NT2/D1 (cell line): Measurements from ENCODE around the gene RPS28.
A peak's percentile ranks its signal among the peaks of the same experiment; 100 is the strongest.

Source experiments
- DNase-seq: peaks from one replicate; pipeline ENCODE4 v3.0.0-alpha.2; 2011; ENCODE audit warnings: low read depth, low spot score
- H3K27me3 ChIP-seq: 2 replicates; pipeline ENCODE4 v1.6.0; 2011; ENCODE audit warnings: mild to moderate bottlenecking; ENCODE audit not compliant: insufficient read length, insufficient read depth
- H3K36me3 ChIP-seq: 2 replicates; pipeline ENCODE4 v1.6.1; 2011; ENCODE audit warnings: mild to moderate bottlenecking, low read length, mixed read lengths; ENCODE audit not compliant: insufficient read depth, insufficient read length
- H3K4me1 ChIP-seq: 2 replicates; pipeline ENCODE4 v1.5.1; 2011; ENCODE audit not compliant: insufficient read depth, insufficient read length
- H3K4me3 ChIP-seq: 2 replicates; pipeline ENCODE4 v1.5.1; 2011; ENCODE audit warnings: low read depth; ENCODE audit not compliant: insufficient read length
- H3K9ac ChIP-seq: 2 replicates; pipeline ENCODE4 v1.6.0; 2011; ENCODE audit warnings: low read depth; ENCODE audit not compliant: insufficient read length
- H3K9me3 ChIP-seq: 2 replicates; pipeline ENCODE4 v1.5.1; 2011; ENCODE audit warnings: mild to moderate bottlenecking, low read length; ENCODE audit not compliant: insufficient read depth
- SUZ12 ChIP-seq: IDR thresholded peaks from 2 replicates; pipeline ENCODE4 v1.6.1; 2011; ENCODE audit not compliant: insufficient read length, insufficient read depth; ENCODE audit errors: extremely low read depth
- YY1 ChIP-seq: IDR thresholded peaks from 2 replicates; pipeline ENCODE4 v1.6.1; 2011; ENCODE audit not compliant: insufficient read length, insufficient read depth
- ZNF274 ChIP-seq: IDR thresholded peaks from 2 replicates; pipeline ENCODE4 v1.6.1; 2011; ENCODE audit warnings: mild to moderate bottlenecking, low read depth, low read length

RPS28 gene

DNA sequence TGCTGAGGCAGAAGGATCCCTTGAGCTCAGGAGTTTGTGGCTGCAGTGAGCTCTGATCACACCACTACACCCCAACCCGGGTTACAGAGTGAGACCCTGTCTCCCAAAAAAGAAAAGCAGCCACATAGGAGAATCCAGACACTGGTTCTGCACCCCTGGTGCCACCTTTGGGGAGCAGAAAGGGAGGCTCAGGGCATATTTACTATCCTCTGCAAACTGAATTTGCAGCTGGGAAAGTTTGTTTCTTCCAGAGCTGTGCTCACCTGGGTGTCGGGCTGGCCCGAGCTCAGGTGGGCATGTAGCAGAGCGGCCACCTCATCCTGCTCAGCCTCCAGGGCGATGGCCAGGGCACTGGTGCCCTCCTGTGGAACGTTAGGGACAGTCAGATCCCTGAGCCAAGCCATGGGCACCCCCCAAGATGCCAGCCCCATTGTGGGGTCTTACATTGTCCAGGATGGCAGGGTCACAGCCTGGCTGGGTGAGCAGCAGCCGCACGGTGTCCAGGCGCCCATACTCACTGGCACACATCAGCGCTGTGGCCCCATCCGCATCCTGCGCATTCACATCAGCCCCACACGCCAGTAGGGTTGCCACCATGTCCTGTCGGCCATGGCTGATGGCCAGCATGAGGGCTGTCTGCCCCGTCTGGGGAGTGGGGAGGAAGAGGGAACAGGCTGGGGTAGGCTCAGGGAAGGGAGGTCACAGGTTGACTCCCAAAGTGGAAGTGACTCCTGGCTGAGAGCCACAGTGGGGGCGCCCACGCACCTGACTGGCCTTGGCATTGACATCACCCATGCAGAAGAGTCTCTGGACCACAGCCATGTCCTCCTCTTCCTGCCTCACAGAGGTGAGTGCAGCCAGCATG is 3.1 kb downstream of the RPS28 start:
- H3K9ac ChIP-seq = peak overlapping the region; percentile 34
- H3K27me3 ChIP-seq = no peaks in the 10 kb centered on the region
- peaks cover 9% of the 10 kb centered on the region for H3K4me1 ChIP-seq
- TF ChIP-seq SUZ12 (no peak), YY1 (no peak), ZNF274 (no peak)
- H3K9me3 ChIP-seq = no peaks in the 10 kb centered on the region
- peaks cover 34% of the 10 kb centered on the region for H3K36me3 ChIP-seq
- DNase-seq = no peak
- no peak overlapping the region for H3K4me3 ChIP-seq

DNA sequence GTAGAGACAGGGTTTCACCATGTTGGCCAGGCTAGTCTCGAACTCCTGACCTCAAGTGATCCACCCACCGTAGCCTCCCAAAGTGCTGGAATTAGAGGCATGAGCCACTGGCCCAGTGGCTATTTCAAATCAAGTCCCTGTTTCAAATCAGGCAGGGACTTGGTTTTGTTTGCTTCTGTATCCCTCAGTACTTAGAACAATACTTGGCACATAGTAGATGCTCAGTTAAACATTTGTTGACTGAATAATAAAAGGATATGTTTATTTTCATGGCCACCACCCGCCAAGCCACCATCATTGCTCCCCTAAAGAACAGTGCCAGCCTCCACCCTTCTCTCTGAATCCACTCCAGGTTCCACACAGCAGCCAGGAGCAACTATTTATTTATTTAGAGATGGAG is 4.2 kb downstream of the RPS28 start:
- no peak for DNase-seq
- TF ChIP-seq YY1 (no peak), ZNF274 (no peak), SUZ12 (no peak)
- Histone ChIP-seq H3K36me3 (peaks cover 34% of the 10 kb centered on the region), H3K9ac (no peak overlapping the region), H3K4me3 (no peak overlapping the region), H3K4me1 (peaks cover 15% of the 10 kb centered on the region), H3K9me3 (no peaks in the 10 kb centered on the region), H3K27me3 (no peaks in the 10 kb centered on the region)

DNA sequence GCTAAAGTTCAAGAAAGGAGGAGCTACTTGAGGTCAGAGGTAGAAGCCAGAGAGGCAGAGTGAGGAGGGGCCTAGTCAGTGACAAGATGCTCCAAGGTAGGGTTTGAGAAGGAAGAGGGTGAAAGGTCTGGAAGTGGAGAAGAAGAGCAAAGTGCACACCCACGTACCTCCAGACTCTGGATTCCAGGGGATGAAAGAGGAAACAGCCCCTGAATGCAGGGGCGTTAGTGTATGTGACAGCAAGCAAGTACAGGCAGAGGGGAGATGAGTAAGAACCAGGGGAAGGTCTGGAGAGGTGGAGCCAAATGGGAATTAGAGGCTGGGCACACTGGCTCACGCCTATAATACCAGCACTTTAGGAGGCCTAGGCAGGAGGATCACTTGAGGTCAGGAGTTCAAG is 8.7 kb downstream of the RPS28 start:
- DNase-seq = no peak
- no peak overlapping the region for H3K9ac ChIP-seq

DNA sequence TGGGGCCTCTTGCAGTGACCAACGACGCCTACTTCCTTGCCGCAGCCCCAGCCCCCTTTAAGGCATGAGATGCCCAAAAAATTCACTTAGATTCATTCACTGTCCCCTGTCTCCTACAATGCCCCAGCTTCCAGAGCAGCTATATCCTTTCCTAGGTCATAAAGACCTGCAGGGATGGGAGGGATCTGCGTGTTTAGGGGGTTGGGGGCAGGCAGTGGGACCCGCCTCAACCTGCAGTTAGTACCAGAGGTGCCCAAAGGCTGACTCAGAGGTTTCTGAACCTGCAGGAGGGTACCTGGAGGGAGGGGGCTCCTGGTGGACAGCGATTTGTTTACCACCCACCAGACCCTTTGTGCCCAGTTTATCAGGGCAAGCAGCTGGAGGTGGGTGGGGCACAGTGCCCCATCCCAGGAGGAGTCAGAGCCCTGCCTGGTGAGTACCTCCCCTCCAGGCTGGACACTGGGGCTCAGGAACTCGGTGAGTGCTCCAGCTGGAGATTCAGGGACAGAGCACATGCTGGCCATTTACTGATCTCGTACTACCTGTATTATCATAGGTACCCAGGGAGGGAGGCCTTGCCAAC is 10.1 kb downstream of the RPS28 start:
- DNase-seq = no peak
- no peak for TF ChIP-seq SUZ12
- TF ChIP-seq YY1 = no peak
- TF ChIP-seq ZNF274 = no peak
- Histone ChIP-seq H3K36me3 (no peaks in the 10 kb centered on the region), H3K9ac (peak overlapping the region; percentile 32), H3K9me3 (no peaks in the 10 kb centered on the region), H3K4me3 (no peak overlapping the region), H3K27me3 (peaks cover 36% of the 10 kb centered on the region), H3K4me1 (peaks cover 18% of the 10 kb centered on the region)

More for the DNA sequence above, 8.7 kb downstream of the RPS28 start:
- H3K4me1 ChIP-seq = peaks cover 18% of the 10 kb centered on the region
- H3K9me3 ChIP-seq = no peaks in the 10 kb centered on the region
- peaks cover 22% of the 10 kb centered on the region for H3K27me3 ChIP-seq
- H3K36me3 ChIP-seq = peaks cover under 1% of the 10 kb centered on the region
- no peak overlapping the region for H3K4me3 ChIP-seq
- TF ChIP-seq SUZ12 = no peak

DNA sequence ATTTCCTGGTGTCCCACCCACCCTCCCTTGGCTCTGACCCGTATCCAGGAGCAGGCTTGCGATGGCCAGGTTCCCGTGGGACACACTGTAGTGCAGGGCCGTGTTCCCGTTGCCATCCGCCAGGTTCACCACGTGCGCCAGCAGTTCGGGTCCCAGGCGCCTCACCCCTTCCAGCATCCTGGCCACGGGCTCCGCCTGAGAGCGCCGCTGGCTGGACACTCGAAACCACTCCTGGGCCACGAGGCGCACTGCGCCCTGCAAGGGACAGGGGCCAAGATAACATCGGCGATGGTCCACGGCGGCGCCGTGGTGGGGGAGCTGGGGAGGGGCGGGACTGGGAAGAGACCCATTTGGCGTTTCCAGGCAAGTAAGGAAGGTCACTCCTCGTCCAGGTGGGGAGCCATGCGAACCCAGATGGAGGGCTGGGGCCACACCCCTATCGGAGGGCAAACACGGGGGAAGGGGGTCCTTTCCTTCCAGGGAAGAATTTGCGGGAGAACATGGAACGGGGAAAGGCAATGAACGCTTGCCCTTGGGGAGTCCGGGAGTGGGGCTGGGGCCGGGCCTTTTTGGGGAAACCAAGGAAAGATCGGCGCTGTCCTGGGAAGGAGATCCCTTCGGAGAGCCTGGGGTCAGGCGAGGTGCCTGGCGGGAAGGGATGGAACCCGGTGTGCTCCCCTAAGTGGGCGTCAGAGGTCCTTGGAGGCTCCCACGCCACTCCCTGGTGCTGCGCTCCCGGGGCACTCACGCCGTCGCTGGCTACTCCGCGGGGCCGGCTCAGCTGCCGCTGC is 11.9 kb downstream of the RPS28 start:
- Histone ChIP-seq H3K4me1 (peaks cover 18% of the 10 kb centered on the region), H3K4me3 (peak overlapping the region; percentile 54), H3K9ac (peak overlapping the region; percentile 80), H3K9me3 (no peaks in the 10 kb centered on the region), H3K36me3 (no peaks in the 10 kb centered on the region), H3K27me3 (peaks cover 37% of the 10 kb centered on the region)
- DNase-seq = no peak
- TF ChIP-seq YY1 = no peak
- no peak for TF ChIP-seq SUZ12
- no peak for TF ChIP-seq ZNF274

DNA sequence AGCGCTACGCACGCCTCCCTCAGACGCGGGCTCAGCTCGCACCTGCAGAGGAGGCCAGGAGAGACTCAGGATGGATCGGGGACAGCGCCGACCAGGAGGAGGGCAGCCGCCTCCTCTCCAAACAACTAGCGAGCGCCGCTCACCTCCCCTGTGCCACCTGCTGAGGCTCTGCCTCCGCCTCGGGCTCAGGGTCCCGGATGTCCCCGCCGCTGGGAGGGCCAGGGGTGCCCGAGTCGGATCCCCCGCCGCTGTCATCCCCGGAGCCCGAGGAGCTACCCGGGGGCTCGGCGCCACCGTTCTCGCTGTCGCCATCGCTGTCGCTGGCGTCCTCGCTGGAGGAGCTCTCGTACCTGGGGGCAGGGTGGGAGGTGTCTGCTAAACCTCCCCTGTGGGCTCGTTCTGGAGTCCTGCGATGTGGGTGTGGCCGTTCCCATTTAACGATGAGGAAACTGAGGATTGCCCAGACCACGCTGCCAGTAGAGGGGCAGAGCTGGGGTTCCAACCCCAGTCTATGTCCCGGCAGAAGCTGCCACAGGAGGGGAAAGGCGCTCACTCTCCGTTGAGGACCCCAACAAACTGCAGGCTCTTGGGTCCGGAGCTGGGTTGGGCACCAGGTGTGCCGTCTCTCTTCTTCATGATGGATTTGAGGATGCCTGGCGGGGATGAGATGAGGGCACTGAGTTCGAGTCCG is 12.6 kb downstream of the RPS28 start:
- no peak for TF ChIP-seq SUZ12
- TF ChIP-seq ZNF274 = no peak
- TF ChIP-seq YY1 = no peak
- Histone ChIP-seq H3K4me1 (peaks cover 18% of the 10 kb centered on the region), H3K4me3 (peak overlapping the region; percentile 54), H3K9ac (peak overlapping the region; percentile 80), H3K9me3 (no peaks in the 10 kb centered on the region), H3K36me3 (no peaks in the 10 kb centered on the region), H3K27me3 (peaks cover 37% of the 10 kb centered on the region)
- DNase-seq = no peak
